HL-60/S4 (cell line): Measurements from ENCODE around the gene FAM131B.
"Not testable (repeated sequence)": the region's sequence is repeated elsewhere in the genome, so short reads cannot be mapped to it uniquely, and the experiment has no call there.

Source experiments
- in situ Hi-C: fragments of 300-500 bp; cut with MboI; formaldehyde crosslinking; loops from 2 replicates; pipeline ENCODE4 v1.14.3; 2022; ENCODE audit warnings: low sequenced_read_pairs

Gene FAM131B

GRCh38 chr7:143395187-143396149 lies 33.0 kb upstream of the FAM131B start:
- in situ Hi-C loops, result no loop called here

GRCh38 chr7:143394777-143395176 lies 32.3 kb upstream of the FAM131B start:
- in situ Hi-C loops, result no loop called here

- in situ Hi-C loops, result no loop called here
Observed at GRCh38 chr7:143394068-143394467, 31.6 kb upstream of the FAM131B start.

- in situ Hi-C loops, result no loop called here
Observed at GRCh38 chr7:143393267-143394041, 30.9 kb upstream of the FAM131B start.

- in situ Hi-C loops, result no loop called here
Observed at GRCh38 chr7:143392875-143393266, 30.4 kb upstream of the FAM131B start.

- in situ Hi-C loops, result not testable (repeated sequence)
Observed at GRCh38 chr7:143392427-143392826, 29.9 kb upstream of the FAM131B start.

- in situ Hi-C loops, result no loop called here
Observed at GRCh38 chr7:143391462-143392404, 29.2 kb upstream of the FAM131B start.

- in situ Hi-C loops, result no loop called here
Observed at GRCh38 chr7:143390773-143391317, 28.3 kb upstream of the FAM131B start.

GRCh38 chr7:143390104-143390772 lies 27.7 kb upstream of the FAM131B start:
- in situ Hi-C loops, result no loop called here

- in situ Hi-C loops, result no loop called here
Observed at GRCh38 chr7:143389316-143390103, 27.0 kb upstream of the FAM131B start.

GRCh38 chr7:143388491-143389101 lies 26.1 kb upstream of the FAM131B start:
- in situ Hi-C loops, result no loop called here

- in situ Hi-C loops, result no loop called here
Observed at GRCh38 chr7:143388051-143388450, 25.5 kb upstream of the FAM131B start.

GRCh38 chr7:143387156-143387975 lies 24.9 kb upstream of the FAM131B start:
- in situ Hi-C loops, result no loop called here

GRCh38 chr7:143385891-143386781 lies 23.6 kb upstream of the FAM131B start:
- in situ Hi-C loops, result no loop called here

GRCh38 chr7:143384661-143385631 lies 22.4 kb upstream of the FAM131B start:
- in situ Hi-C loops, result no loop called here

- in situ Hi-C loops, result no loop called here
Observed at GRCh38 chr7:143384148-143384547, 21.6 kb upstream of the FAM131B start.
